A549 (cell line): Measurements from ENCODE around the gene ZNF628.

Experiments
- EP300 ChIP-seq, 2 experiments: fragments of >200 bp; sonication (Bioruptor Twin); formaldehyde crosslinking; IDR thresholded peaks; 2 replicates in 1 of 2; 3 replicates in 1 of 2; pipeline ENCODE4 v1.6.1; 2016 to 2017
- NFE2L2 ChIP-seq: fragments of 150-350 bp; conservative IDR thresholded peaks from 2 replicates; pipeline ENCODE4 v1.6.1; 2014; ENCODE audit warnings: low read length
- SMC3 ChIP-seq: fragments of >200 bp; sonication (Bioruptor Twin); formaldehyde crosslinking; IDR thresholded peaks from 3 replicates; pipeline ENCODE4 v1.6.1; 2018; ENCODE audit warnings: inconsistent platforms
- TF ChIP-seq, protein P1 (sequence below): fragments of 450-650 bp; IDR thresholded peaks from 2 replicates; pipeline ENCODE4 v1.6.1; 2014; ENCODE audit warnings: antibody characterized with exemption

DNA sequence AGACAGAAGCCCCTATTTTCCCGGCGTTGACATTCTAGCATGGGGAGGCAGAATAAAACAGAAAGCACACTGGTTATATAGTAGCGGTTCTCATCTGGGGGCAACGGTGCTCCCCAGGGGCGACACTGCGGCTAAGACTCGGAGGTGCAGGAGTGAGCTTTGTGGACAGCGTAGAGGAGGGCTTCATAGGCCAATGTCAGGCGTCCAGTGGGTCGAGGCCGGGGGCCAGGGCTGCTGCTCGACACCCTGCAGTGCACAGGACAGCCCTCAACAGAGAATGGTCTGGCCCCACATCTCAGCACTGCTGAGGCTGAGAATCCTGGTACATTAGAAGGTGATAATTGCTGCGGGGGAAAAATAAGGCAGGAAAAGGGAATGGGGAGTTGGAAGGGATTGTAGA, 1.5 kb downstream of the ZNF628 start:
- TF ChIP-seq NFE2L2 (no peak), SMC3 (no peak), EP300 (IDR thresholded peaks at IDR 0.05) (no peak)
- TF ChIP-seq, protein P1, sequence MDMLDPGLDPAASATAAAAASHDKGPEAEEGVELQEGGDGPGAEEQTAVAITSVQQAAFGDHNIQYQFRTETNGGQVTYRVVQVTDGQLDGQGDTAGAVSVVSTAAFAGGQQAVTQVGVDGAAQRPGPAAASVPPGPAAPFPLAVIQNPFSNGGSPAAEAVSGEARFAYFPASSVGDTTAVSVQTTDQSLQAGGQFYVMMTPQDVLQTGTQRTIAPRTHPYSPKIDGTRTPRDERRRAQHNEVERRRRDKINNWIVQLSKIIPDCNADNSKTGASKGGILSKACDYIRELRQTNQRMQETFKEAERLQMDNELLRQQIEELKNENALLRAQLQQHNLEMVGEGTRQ, result no peak
